Raji (cell line): ENCODE results near the gene GNS.

Source experiments
- POLR2A ChIP-seq: IDR thresholded peaks from 2 replicates; pipeline ENCODE4 v1.6.1; 2011; ENCODE audit warnings: low read depth, low read length, control low read depth; ENCODE audit not compliant: insufficient read depth

Gene GNS

DNA sequence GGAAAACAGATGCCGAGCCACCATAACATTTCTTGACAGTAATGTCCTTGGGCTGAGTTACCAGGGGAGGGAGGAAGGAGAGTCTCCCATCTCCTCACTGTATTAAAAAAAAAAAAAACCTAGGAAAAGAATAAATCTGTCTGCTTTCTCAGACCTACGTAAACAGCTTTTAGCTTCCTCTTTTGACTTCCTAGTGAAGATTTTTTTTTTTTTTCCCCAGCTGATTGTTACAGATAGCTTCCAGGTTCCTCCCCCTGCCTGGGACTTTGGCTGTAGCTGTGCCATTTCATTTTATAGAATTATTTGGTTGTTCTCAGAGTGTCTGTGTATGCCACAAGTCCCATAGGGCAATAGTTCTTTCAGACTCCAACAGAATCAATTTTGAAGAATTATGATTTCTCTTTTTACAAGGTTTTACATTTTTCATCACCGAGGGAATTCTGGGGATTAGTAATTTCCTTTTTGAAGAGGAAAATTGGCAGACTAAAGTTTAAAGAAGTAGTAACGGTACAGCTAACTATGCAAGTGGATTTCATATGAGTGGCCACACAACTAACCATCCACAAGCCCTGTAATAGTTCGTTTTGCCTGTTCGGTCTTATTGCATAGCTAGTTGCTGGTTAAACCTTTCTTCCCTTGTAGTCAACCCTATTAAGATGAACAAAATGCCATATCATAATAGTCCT, 23.1 kb upstream of the GNS start:
- no peak for TF ChIP-seq POLR2A

DNA sequence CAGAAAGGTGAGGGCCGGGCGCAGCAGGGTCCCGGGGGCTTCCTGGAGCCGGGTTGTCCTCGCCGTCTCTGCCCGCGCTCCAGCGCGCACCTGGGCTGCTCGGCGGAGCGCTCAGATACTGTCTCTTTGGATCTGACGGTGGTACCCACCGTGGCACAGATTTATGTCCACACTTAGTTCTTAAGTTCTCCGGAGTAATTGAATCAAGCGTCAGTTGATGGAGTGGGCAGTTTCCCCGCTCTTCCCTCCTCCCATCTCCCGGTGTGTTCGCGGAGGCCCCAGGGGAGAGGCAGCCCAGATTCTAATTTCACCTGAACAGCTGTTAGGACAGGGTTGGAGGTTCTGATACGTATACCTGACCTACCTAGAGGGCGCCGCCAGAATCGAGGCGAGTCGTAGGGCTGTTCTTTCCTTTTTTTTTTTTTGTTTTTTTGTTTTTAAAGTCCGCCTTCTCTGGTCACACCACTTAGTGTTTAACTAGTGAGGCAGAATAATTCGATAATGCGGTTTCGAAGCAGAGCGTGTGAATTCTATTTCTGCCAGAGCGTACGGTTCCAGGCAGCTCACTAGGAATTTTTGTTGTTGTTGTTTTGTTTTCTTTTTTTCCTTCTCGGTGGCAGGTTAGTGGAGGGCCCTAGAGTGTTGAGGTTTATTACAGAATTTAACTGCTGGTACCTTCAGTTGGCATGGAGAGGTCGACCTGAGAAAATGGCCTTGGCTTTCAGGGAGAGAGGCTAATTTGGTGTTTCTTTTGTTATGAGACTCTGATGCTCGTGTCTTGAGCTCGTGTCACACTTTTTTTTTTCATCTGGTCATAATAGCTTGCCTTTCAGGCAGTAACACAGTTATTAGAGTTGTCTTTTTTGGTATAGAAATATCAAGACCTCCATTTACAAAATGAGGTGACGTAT, 22.3 kb upstream of the GNS start:
- no peak for TF ChIP-seq POLR2A

DNA sequence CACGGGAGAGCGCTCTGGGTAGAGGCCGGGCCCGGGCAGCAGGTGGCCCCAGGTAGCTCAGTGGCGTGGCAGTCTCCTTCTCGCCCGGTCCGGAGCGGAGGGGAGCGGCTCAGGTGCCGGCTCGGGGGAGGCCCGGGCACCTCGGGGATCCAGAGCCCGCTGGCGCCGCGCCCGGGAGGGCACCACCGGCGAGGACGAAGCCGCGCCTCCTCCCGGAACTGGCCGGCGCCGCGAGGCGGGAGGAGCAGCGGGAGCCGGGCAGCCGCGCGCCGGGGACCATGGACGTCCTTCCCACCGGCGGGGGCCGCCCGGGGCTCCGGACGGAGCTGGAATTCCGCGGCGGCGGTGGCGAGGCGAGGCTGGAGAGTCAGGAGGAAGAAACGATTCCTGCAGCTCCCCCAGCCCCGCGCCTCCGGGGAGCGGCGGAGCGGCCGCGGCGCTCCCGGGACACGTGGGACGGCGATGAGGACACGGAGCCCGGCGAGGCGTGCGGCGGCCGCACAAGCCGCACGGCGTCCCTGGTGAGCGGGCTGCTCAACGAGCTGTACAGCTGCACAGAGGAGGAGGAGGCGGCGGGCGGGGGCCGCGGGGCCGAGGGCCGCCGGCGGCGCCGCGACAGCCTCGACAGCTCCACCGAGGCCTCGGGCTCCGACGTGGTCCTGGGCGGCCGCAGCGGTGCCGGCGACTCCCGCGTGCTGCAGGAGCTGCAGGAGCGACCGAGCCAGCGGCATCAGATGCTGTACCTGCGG, 21.5 kb upstream of the GNS start:
- no peak for TF ChIP-seq POLR2A

DNA sequence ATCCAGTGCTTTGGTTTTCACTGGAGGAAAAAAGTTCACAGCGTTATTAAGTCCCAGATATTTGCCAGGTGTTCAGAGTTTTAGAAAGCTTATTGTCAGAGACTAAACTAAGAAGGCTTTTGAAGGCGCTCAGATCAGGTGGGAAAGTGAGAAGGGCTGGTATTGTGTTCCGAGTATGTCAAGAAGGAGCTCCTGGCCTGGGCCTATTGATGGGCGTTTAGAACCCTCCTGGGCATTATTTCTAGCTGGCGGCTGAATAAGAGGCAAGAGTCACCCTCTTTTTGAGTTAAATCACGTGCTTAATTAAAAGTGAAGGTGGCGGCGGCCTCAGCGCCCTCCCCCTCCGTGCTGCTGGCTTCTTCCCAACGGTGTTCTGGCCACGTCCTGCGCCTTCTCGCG, 20.9 kb upstream of the GNS start:
- TF ChIP-seq POLR2A: no peak

DNA sequence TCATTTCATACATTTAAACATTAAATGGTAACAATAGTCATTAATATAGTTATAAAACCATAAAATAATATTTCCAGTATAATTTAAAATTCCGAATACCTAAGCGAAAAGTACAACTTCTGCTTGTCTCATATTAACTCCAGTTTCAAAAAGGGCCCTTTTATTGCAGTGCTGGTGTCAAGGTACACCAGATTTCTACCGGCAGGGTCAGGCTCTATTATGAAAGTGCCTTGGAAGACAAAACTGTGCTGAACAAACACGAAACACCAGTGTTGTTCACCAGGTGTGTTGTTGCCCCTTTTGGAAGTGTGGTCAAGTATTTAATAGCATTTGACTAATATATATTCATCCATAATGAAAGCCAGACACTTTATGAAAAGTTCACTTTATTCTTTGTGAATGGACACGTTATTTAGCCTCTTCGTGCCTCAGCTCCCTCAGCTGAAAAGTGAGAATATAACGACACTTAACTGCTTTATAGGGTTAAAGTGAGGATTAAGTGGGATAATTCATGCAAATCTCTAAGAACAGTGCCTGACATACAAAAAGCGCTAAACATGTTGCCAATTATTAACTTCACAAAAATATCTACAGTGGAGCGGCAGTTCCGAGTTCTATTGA, 20.3 kb upstream of the GNS start:
- no peak for TF ChIP-seq POLR2A

DNA sequence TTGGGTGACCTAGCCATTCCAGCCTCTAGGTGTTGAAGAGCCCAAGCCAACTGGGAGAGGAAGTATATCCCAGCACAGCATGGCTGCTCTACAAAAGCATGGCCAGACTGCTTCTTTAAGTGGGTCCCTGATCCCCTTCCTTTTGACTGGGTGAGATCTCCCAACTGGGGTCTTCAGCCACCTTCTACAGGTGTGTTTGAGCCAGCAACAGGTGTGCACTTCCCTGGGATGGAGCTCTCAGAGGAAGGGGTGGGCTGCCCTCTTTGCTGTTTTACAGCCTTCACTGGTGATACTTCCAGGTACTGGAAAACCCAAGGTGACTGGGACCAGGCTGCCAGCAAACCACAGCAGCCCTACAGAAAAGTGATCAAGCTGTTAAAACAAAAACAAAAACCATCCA, 14.2 kb upstream of the GNS start:
- TF ChIP-seq POLR2A: no peak

DNA sequence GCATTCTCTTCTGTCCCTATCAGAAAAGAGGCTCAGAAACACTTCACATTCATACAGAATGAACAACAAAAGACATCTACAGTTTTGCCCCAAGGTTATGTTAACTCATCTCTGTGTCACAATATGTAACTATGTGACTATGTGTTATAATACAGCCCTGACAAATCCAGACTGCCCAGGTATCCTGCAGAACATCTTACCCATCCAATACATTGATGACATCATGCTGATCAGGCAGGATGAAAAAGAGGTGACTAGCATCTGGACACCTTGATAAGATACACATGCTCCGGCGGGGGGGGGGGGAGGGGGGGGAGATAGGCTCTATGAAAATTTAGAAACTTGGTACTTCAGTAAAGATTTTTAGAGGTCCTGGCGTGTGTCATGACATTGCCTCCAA, 8.3 kb upstream of the GNS start:
- no peak for TF ChIP-seq POLR2A

DNA sequence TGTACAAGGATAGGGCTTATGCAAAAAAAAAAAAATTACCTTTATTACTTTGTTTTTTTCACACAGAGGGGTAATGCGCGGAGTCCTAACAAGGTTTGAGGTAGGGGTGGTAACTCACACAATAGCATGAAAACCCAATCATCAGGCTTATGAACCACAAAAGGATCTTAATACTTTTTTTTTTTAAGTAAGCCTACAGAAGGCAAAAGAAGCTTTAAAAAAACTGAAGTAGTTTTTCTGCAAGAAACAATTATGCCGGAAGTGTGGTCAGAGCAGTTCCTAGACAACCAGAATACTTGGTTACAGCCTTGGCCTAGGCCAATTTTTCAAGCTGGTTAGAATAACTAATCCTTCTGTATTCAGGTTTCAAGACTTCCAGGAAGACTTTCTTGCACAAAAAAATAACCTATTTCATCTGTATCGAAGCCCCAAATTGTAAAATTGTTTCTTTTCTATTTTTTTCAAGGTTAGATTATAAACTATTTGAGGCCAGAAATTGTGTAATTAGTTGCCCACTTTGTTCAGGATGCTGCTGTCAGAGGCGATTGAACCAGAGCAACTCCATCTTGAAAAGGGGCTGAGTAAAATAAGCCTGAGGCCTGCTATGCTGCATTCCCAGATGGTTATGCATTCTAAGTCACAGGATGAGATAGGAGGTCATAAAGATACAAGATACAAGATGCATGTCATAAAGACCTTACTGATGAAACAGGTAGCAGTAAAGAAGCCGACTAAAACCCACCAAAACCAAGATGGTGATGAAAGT, 1.8 kb upstream of the GNS start:
- TF ChIP-seq POLR2A: no peak

DNA sequence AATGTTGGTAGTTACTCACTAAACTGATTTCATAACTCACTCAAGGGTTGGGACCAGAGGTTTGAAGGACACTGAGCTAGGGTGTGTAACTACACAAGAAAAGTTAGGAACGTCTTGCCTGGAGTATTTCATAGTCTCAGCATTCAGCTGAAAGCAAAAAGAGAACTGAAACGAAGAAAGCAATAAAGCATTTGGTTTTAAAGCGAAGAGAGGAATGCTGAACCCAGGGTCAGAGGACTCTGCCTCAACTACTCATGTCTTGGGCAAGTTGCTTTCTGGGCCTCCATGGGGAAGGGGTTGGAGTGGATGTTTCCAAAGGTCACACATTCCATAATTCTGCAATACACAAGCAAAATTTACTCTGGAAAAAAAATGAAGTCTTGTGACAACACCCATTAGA, 1.4 kb downstream of the GNS start:
- no peak for TF ChIP-seq POLR2A

DNA sequence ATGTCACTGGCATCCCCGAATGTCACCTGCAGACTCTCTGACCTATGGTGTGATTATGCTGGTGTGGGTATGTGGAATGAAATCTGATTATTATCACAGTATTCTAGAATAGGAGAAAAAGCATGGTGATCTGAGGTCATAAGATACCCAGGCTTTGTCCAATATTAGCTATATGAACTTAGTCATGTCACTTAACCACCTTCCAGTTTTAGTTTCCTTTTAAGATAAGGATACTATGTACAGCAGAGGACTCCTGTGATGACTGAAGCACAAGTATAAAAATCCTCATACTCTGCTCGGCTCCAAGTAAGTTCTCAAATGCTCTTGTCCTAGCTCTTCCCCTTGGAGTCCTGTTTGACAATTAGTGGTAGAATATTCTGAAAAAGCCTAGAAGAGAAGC, 2.8 kb downstream of the GNS start:
- TF ChIP-seq POLR2A: no peak

DNA sequence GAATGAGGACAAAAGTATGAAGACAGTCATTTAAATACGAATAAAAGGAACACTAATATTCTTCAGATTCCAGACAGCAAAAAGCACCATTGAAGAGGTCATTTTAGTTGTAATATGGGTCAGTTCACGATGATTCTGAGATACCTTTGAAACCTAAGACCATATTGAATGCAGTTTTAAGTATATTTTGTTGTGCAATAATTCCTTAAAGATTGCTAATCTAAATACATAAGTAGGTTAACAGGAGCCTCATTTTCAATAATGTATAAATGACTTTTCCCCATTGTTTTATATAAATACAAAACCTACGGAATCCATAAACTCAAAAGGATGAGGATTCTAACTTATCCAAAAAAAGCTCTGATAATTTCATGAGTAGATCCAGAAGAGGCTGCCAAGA, 5.8 kb downstream of the GNS start:
- no peak for TF ChIP-seq POLR2A

DNA sequence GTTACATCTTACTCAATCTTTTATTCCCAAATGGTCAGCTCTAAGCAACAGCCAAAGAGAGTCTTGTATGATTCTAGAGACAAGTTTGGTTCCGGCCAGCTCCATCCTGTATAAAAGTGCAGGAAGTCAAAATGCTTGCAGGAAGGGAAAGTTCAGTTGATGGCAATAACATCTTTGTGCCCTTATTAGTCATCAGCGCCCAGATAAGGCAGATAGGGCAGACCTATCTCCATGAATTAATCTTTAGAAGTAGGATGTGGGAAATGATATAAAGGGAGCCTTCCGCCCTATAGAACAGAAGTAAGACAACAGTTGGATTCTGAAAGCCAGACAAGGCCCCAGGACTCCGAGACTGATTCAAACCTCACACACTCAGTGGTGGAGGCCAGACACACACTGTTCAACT, 6.4 kb downstream of the GNS start:
- no peak for TF ChIP-seq POLR2A

DNA sequence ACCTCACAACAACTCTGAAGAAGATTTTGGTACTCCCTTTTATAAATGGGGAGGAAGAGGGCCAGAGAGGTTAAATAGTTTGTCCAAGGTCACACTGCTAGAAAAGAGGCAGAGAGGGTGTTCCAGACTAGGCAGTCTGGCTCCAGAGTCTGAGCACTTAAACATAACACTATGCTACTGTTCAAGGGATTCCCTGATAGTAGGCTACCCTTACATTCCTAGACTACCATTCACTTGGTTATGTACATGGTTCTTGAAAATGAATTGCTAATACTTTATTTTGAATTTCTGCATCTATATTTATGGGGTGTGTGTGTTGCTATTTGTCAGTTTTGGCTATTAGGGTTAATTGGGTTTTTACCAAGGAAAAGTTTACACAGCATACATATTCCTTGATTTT, 7.2 kb downstream of the GNS start:
- TF ChIP-seq POLR2A: no peak

DNA sequence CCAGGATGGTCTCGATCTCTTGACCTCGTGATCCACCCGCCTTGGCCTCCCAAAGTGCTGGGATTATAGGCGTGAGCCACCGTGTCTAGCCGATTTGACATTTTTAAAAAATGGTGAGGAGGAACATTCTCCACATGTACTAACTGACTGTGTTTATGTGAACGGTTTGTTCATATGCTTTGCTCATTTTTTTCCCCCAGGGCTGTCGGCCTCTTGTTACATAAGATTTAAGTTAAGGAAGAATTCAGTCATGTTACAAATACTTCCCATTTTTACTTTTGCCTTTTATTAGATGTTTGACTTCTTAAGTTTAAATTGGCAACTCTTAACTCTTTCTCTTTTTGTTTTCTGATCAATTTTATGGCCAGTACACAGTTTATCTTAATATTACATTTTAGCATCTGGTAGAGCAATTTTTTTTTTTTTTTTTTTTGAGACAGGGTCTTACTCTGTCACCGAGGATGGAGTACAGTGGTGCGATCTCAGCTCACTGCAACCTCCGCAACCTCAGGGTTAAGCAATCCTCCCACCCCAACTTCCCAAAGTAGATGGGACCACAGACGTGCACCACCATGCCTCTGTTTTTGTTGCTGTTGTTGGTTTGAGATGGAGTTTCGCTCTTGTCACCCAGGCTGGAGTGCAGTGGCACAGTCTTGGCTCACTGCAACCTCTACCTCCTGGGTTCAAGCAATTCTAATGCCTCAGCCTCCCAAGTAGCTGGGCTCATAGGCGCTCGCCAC, 9.6 kb downstream of the GNS start:
- TF ChIP-seq POLR2A: no peak

DNA sequence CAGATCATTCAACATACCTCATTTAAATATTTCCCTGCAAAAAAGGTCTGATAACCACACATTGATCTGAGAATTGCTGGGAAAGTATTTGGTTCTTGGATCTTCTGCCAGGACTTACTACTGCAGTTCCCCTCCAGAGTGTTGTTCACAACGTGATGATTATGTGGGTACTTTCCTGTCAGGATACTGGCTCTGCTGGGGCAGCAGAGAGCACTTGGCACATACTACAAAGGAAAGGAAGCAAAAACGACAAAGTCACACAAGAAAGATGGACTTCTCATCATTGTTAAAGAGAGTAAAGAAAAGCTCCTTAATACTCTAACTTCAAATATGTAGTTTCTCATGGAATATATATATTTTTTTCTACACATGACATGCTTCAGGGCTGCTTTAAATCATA, 11.5 kb downstream of the GNS start:
- TF ChIP-seq POLR2A: no peak

DNA sequence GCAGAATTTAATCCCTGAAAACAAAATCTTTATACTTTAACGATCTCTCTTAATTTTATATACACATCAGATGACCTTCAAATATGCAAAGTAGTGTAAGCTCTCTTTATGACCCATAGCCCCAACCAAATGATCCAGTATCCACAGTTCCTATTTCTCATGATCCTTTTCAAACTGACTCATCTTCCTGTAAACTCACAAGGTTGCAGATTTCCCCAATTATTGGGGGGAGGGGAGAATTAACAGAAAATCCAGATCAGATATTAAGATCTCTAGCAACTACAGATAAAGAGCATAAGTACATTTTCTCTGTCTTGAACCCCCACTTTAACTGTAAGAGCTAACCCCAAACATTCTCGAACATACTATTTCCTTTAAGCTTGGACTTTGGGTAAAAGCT, 12.5 kb downstream of the GNS start:
- TF ChIP-seq POLR2A: no peak
